ENCODE measurements around the gene ADPGK. TPM values are rescaled to one million over a fixed set of nuclear protein-coding genes. Genes with fewer than 3 reads are reported as not detected.

ADPGK gene
- polyA plus RNA-seq, 1 donor from 2014 or later: 33.7 TPM

GRCh38 chr15:72792431-72792830, 8.9 kb upstream of the ADPGK start:
- H3K36me3 ChIP-seq (ENCODE audit: insufficient read depth, low read length): no peaks in the 10 kb centered on the region
- peaks cover 5% of the 10 kb centered on the region for H3K27me3 ChIP-seq (ENCODE audit: insufficient read depth, low read depth, low read length)
- H2AFZ ChIP-seq (ENCODE audit: low read depth, low read length): no peak overlapping the region
- H3K79me2 ChIP-seq (replicated peaks; ENCODE audit: insufficient read depth, low read length): no peaks in the 10 kb centered on the region
- no peak for TF ChIP-seq EZH2 (IDR thresholded peaks at IDR 0.05; ENCODE audit: borderline replicate concordance, insufficient read depth, low read length, poor library complexity, severe bottlenecking)
- H3F3A ChIP-seq (ENCODE audit: insufficient read depth, low read length, poor library complexity, severe bottlenecking): no peaks in the 10 kb centered on the region
- H3K9me3 ChIP-seq (ENCODE audit: low read length): no peaks in the 10 kb centered on the region
- H4K20me1 ChIP-seq (ENCODE audit: insufficient read depth): no peaks in the 10 kb centered on the region
- H3K27ac ChIP-seq (ENCODE audit: low read length): no peak overlapping the region
- H3K9ac ChIP-seq (ENCODE audit: low read length): no peak overlapping the region
- no peak overlapping the region for H3K4me2 ChIP-seq (ENCODE audit: low read length)
- no peak overlapping the region for H3K4me3 ChIP-seq (ENCODE audit: low read length)
- H3K9me2 ChIP-seq (ENCODE audit: insufficient read depth, low read length): no peaks in the 10 kb centered on the region

- Histone ChIP-seq H3K79me2 (replicated peaks; ENCODE audit: insufficient read depth, low read length) (no peaks in the 10 kb centered on the region), H3K4me3 (ENCODE audit: low read length) (no peak overlapping the region), H3K9me3 (ENCODE audit: low read length) (no peaks in the 10 kb centered on the region), H3K27me3 (ENCODE audit: insufficient read depth, low read depth, low read length) (no peaks in the 10 kb centered on the region), H3F3A (ENCODE audit: insufficient read depth, low read length, poor library complexity, severe bottlenecking) (no peaks in the 10 kb centered on the region), H2AFZ (ENCODE audit: low read depth, low read length) (no peak overlapping the region), H3K9me2 (ENCODE audit: insufficient read depth, low read length) (no peaks in the 10 kb centered on the region), H3K36me3 (ENCODE audit: insufficient read depth, low read length) (no peaks in the 10 kb centered on the region), H4K20me1 (ENCODE audit: insufficient read depth) (no peaks in the 10 kb centered on the region), H3K9ac (ENCODE audit: low read length) (no peak overlapping the region), H3K27ac (ENCODE audit: low read length) (no peak overlapping the region), H3K4me2 (ENCODE audit: low read length) (no peak overlapping the region)
- TF ChIP-seq RAD21 (conservative IDR thresholded peaks at IDR 0.05) (no peak), TAF1 (IDR thresholded peaks at IDR 0.05; ENCODE audit: low read depth) (no peak), EP300 (conservative IDR thresholded peaks at IDR 0.05; ENCODE audit: poor library complexity, severe bottlenecking) (no peak), POLR2AphosphoS5 (IDR thresholded peaks at IDR 0.05) (no peak), MXI1 (conservative IDR thresholded peaks at IDR 0.05; ENCODE audit: poor library complexity, severe bottlenecking) (no peak), EZH2 (IDR thresholded peaks at IDR 0.05; ENCODE audit: borderline replicate concordance, insufficient read depth, low read length, poor library complexity, severe bottlenecking) (no peak), REST (IDR thresholded peaks at IDR 0.05; ENCODE audit: borderline replicate concordance) (no peak), SMC3 (conservative IDR thresholded peaks at IDR 0.05; ENCODE audit: poor library complexity) (no peak), CTCF (IDR thresholded peaks at IDR 0.05; ENCODE audit: poor library complexity, severe bottlenecking) (no peak)
Observed at GRCh38 chr15:72790302-72790910, 6.8 kb upstream of the ADPGK start.
